MM.1S (cell line): ENCODE results near the gene ANKRD13A.

Experiments used
- EZH2 ChIP-seq: fragments of 300-600 bp; sonication (generic); optimal IDR thresholded peaks from 2 replicates; pipeline ENCODE3; 2017; ENCODE audit warnings: low read depth, mild to moderate bottlenecking, antibody characterized with exemption, low read length, mixed read lengths
- EZH2phosphoT487 ChIP-seq: fragments of 300-600 bp; sonication (generic); IDR thresholded peaks from 2 replicates; pipeline ENCODE4 v1.6.1; 2018; ENCODE audit warnings: antibody characterized with exemption, low read length
- TF ChIP-seq, protein P1 (sequence below): fragments of 300-600 bp; sonication (generic); IDR thresholded peaks from 2 replicates; pipeline ENCODE4 v1.5.1; 2016; ENCODE audit warnings: antibody characterized with exemption, low read length, mixed read lengths

DNA sequence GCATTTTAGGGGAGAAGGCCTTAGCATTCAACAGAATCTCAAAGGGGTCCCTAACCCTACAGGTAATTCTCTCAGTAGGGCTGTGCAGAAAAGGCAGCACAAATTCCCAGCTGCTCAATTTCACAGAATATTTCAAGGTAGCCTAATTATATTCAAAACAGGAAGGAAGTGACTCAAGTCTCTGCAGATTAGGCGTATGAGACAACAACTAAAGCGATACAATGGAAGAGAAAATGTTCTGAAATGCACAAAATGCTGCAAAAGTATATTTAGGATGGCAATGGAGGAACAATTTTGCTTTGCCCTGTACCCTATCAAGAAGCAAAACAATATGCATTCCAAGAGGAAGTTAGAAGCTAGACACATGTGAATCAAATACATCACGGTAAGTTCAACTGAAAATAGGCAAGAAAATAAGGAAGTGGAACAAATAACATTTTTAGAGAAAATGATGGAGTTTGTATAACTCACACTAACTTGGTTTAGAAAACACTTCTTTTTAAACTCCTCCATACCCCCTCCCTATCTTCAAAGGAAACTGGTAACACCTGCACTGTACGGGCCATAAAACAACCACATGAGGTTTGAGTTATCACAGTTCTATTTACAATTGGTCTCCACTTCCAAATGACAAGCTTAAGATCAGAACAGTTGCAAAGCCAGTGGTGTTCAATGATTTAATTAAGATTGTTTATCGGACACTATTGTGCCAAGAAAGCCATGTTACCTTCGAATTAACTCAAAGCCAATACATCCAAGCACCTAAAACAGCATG is 4.6 kb upstream of the ANKRD13A start:
- TF ChIP-seq, protein P1, sequence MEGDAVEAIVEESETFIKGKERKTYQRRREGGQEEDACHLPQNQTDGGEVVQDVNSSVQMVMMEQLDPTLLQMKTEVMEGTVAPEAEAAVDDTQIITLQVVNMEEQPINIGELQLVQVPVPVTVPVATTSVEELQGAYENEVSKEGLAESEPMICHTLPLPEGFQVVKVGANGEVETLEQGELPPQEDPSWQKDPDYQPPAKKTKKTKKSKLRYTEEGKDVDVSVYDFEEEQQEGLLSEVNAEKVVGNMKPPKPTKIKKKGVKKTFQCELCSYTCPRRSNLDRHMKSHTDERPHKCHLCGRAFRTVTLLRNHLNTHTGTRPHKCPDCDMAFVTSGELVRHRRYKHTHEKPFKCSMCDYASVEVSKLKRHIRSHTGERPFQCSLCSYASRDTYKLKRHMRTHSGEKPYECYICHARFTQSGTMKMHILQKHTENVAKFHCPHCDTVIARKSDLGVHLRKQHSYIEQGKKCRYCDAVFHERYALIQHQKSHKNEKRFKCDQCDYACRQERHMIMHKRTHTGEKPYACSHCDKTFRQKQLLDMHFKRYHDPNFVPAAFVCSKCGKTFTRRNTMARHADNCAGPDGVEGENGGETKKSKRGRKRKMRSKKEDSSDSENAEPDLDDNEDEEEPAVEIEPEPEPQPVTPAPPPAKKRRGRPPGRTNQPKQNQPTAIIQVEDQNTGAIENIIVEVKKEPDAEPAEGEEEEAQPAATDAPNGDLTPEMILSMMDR: no peak
- no peak for TF ChIP-seq EZH2phosphoT487
- no peak for TF ChIP-seq EZH2
